ENCODE data around the gene MUSK.

The MUSK gene

GRCh38 chr9:110714314-110714713, 45.7 kb downstream of the MUSK start:
- CTCF ChIA-PET, result no interaction called here
- peak; percentile 16 for DNase-seq (ENCODE audit: extremely low spot score)
- POLR2A ChIA-PET, result no interaction called here
- TF ChIP-seq ELF4 (IDR thresholded peaks at IDR 0.05) (no peak), PKNOX1 (IDR thresholded peaks at IDR 0.05) (no peak), TARDBP (IDR thresholded peaks at IDR 0.05) (no peak), CTBP1 (IDR thresholded peaks at IDR 0.05; ENCODE audit: borderline replicate concordance) (no peak), LEF1 (IDR thresholded peaks at IDR 0.05; ENCODE audit: borderline replicate concordance) (no peak), FOXM1 (IDR thresholded peaks at IDR 0.05; ENCODE audit: borderline replicate concordance) (no peak), SP1 (IDR thresholded peaks at IDR 0.05) (no peak), NFRKB (IDR thresholded peaks at IDR 0.05) (no peak), SUZ12 (IDR thresholded peaks at IDR 0.05) (no peak), ARNT (IDR thresholded peaks at IDR 0.05) (no peak), FOXK2 (IDR thresholded peaks at IDR 0.05) (no peak), HDGF (IDR thresholded peaks at IDR 0.05; ENCODE audit: borderline replicate concordance) (no peak), FOXA1 (IDR thresholded peaks at IDR 0.05) (no peak), ZNF384 (IDR thresholded peaks at IDR 0.05) (no peak), BHLHE40 (IDR thresholded peaks at IDR 0.05; ENCODE audit: borderline replicate concordance) (no peak), L3MBTL2 (conservative IDR thresholded peaks at IDR 0.05) (no peak; the same call in 1 of the 2 replicates)

- DNase-seq (ENCODE audit: extremely low spot score), result no peak
- CTCF ChIA-PET, result no interaction called here
- TF ChIP-seq FOXK2 (IDR thresholded peaks at IDR 0.05) (no peak), TARDBP (IDR thresholded peaks at IDR 0.05) (no peak), FOXM1 (IDR thresholded peaks at IDR 0.05; ENCODE audit: borderline replicate concordance) (no peak), ZNF384 (IDR thresholded peaks at IDR 0.05) (no peak), L3MBTL2 (conservative IDR thresholded peaks at IDR 0.05) (no peak), HDGF (IDR thresholded peaks at IDR 0.05; ENCODE audit: borderline replicate concordance) (no peak), ARNT (IDR thresholded peaks at IDR 0.05) (no peak), SP1 (IDR thresholded peaks at IDR 0.05) (no peak), BHLHE40 (IDR thresholded peaks at IDR 0.05; ENCODE audit: borderline replicate concordance) (no peak)
- POLR2A ChIA-PET, result no interaction called here
Measured at GRCh38 chr9:110728058-110728457, 59.5 kb downstream of the MUSK start.

- ChIA-PET POLR2A (no interaction called here), CTCF (no interaction called here)
- no peak for DNase-seq (ENCODE audit: extremely low spot score)
- no peak for TF ChIP-seq SP1 (IDR thresholded peaks at IDR 0.05)
- TF ChIP-seq ELF4 (IDR thresholded peaks at IDR 0.05), result no peak
- TF ChIP-seq PKNOX1 (IDR thresholded peaks at IDR 0.05), result no peak
- no peak for TF ChIP-seq BHLHE40 (IDR thresholded peaks at IDR 0.05; ENCODE audit: borderline replicate concordance)
- no peak for TF ChIP-seq ZNF384 (IDR thresholded peaks at IDR 0.05)
- no peak for TF ChIP-seq CTBP1 (IDR thresholded peaks at IDR 0.05; ENCODE audit: borderline replicate concordance)
- no peak for TF ChIP-seq L3MBTL2 (conservative IDR thresholded peaks at IDR 0.05)
Measured at GRCh38 chr9:110729641-110730040, 61.0 kb downstream of the MUSK start.

- TF ChIP-seq BHLHE40 (IDR thresholded peaks at IDR 0.05; ENCODE audit: borderline replicate concordance), result no peak
- TF ChIP-seq LEF1 (IDR thresholded peaks at IDR 0.05; ENCODE audit: borderline replicate concordance), result no peak
- TF ChIP-seq FOXA1 (IDR thresholded peaks at IDR 0.05), result no peak
- no peak for TF ChIP-seq TARDBP (IDR thresholded peaks at IDR 0.05)
- TF ChIP-seq FOXM1 (IDR thresholded peaks at IDR 0.05; ENCODE audit: borderline replicate concordance), result no peak
- TF ChIP-seq NFRKB (IDR thresholded peaks at IDR 0.05), result no peak
- no peak for TF ChIP-seq L3MBTL2 (conservative IDR thresholded peaks at IDR 0.05)
- no peak for TF ChIP-seq CTBP1 (IDR thresholded peaks at IDR 0.05; ENCODE audit: borderline replicate concordance)
- no peak for TF ChIP-seq ARNT (IDR thresholded peaks at IDR 0.05)
- TF ChIP-seq SUZ12 (IDR thresholded peaks at IDR 0.05), result no peak
- no peak for TF ChIP-seq FOXK2 (IDR thresholded peaks at IDR 0.05)
- TF ChIP-seq HDGF (IDR thresholded peaks at IDR 0.05; ENCODE audit: borderline replicate concordance), result no peak
- POLR2A ChIA-PET, result no interaction called here
- CTCF ChIA-PET, result no interaction called here
- no peak for DNase-seq (ENCODE audit: extremely low spot score)
Measured at GRCh38 chr9:110731437-110732028, 62.9 kb downstream of the MUSK start.

GRCh38 chr9:110738982-110739381, 70.4 kb downstream of the MUSK start:
- ChIA-PET POLR2A (no interaction called here), CTCF (interaction anchor here (0.6 kb wide), 1 partner anchor 497 kb away, joined by 4 read pairs; no protein-coding TSS in a partner anchor)
- no peak for DNase-seq (ENCODE audit: extremely low spot score)
- TF ChIP-seq L3MBTL2 (conservative IDR thresholded peaks at IDR 0.05), result no peak
- no peak for TF ChIP-seq TARDBP (IDR thresholded peaks at IDR 0.05)
- TF ChIP-seq CTBP1 (IDR thresholded peaks at IDR 0.05; ENCODE audit: borderline replicate concordance), result no peak
- TF ChIP-seq NFRKB (IDR thresholded peaks at IDR 0.05), result no peak
- no peak for TF ChIP-seq ELF4 (IDR thresholded peaks at IDR 0.05)
- TF ChIP-seq SP1 (IDR thresholded peaks at IDR 0.05), result no peak
- TF ChIP-seq BHLHE40 (IDR thresholded peaks at IDR 0.05; ENCODE audit: borderline replicate concordance), result no peak
- no peak for TF ChIP-seq PKNOX1 (IDR thresholded peaks at IDR 0.05)
- TF ChIP-seq HDGF (IDR thresholded peaks at IDR 0.05; ENCODE audit: borderline replicate concordance), result no peak
- no peak for TF ChIP-seq LEF1 (IDR thresholded peaks at IDR 0.05; ENCODE audit: borderline replicate concordance)
- no peak for TF ChIP-seq FOXM1 (IDR thresholded peaks at IDR 0.05; ENCODE audit: borderline replicate concordance)
- no peak for TF ChIP-seq SUZ12 (IDR thresholded peaks at IDR 0.05)
- TF ChIP-seq FOXA1 (IDR thresholded peaks at IDR 0.05), result no peak
- TF ChIP-seq FOXK2 (IDR thresholded peaks at IDR 0.05), result no peak
- no peak for TF ChIP-seq ARNT (IDR thresholded peaks at IDR 0.05)
- no peak for TF ChIP-seq ZNF384 (IDR thresholded peaks at IDR 0.05)

- ChIA-PET POLR2A (no interaction called here), CTCF (no interaction called here)
- TF ChIP-seq L3MBTL2 (conservative IDR thresholded peaks at IDR 0.05), result no peak
- TF ChIP-seq FOXM1 (IDR thresholded peaks at IDR 0.05; ENCODE audit: borderline replicate concordance), result no peak
- TF ChIP-seq CTBP1 (IDR thresholded peaks at IDR 0.05; ENCODE audit: borderline replicate concordance), result no peak
- no peak for TF ChIP-seq LEF1 (IDR thresholded peaks at IDR 0.05; ENCODE audit: borderline replicate concordance)
- no peak for TF ChIP-seq FOXK2 (IDR thresholded peaks at IDR 0.05)
- no peak for TF ChIP-seq HDGF (IDR thresholded peaks at IDR 0.05; ENCODE audit: borderline replicate concordance)
- TF ChIP-seq TARDBP (IDR thresholded peaks at IDR 0.05), result no peak
- no peak for TF ChIP-seq SUZ12 (IDR thresholded peaks at IDR 0.05)
- TF ChIP-seq ARNT (IDR thresholded peaks at IDR 0.05), result no peak
- no peak for TF ChIP-seq FOXA1 (IDR thresholded peaks at IDR 0.05)
- TF ChIP-seq NFRKB (IDR thresholded peaks at IDR 0.05), result no peak
- TF ChIP-seq ZNF384 (IDR thresholded peaks at IDR 0.05), result no peak
- TF ChIP-seq SP1 (IDR thresholded peaks at IDR 0.05), result no peak
- no peak for TF ChIP-seq ELF4 (IDR thresholded peaks at IDR 0.05)
- no peak for TF ChIP-seq BHLHE40 (IDR thresholded peaks at IDR 0.05; ENCODE audit: borderline replicate concordance)
- TF ChIP-seq PKNOX1 (IDR thresholded peaks at IDR 0.05), result no peak
- no peak for DNase-seq (ENCODE audit: extremely low spot score)
Measured at GRCh38 chr9:110742741-110743371, 74.3 kb downstream of the MUSK start.

All from HEK293T (cell line).